Astrocyte (in vitro differentiated cells and primary cell): ENCODE measurements around the gene DRICH1. TPM values are rescaled to one million over a fixed set of nuclear protein-coding genes. Genes with fewer than 3 reads are reported as not detected.

ENCODE experiments used
- DNase-seq: peaks from one replicate; pipeline ENCODE4 v3.0.0-alpha.2; 2010; ENCODE audit warnings: low read depth
- FAIRE-seq: peaks from 2 replicates; lab custom pipeline; 2011; peaks lifted over from hg19 to GRCh38; lab: Jason Lieb, UNC
- H2AFZ ChIP-seq: 2 replicates; pipeline ENCODE4 v1.6.0; 2012; ENCODE audit warnings: low read depth, low read length, inconsistent platforms
- H3K27ac ChIP-seq: 2 replicates; pipeline ENCODE4 v1.5.1; 2011; ENCODE audit warnings: low read depth, low read length, inconsistent platforms
- H3K27me3 ChIP-seq: 2 replicates; pipeline ENCODE4 v1.6.0; 2011; ENCODE audit warnings: low read length, inconsistent platforms; ENCODE audit not compliant: insufficient read depth
- H3K36me3 ChIP-seq: 2 replicates; pipeline ENCODE4 v1.5.1; 2011; ENCODE audit warnings: low read length, inconsistent platforms; ENCODE audit not compliant: insufficient read depth
- H3K4me1 ChIP-seq: 2 replicates; pipeline ENCODE4 v1.5.1; 2011; ENCODE audit warnings: low read length, inconsistent platforms; ENCODE audit not compliant: insufficient read depth
- H3K4me2 ChIP-seq: 2 replicates; pipeline ENCODE4 v1.6.0; 2012; ENCODE audit warnings: low read length, inconsistent platforms
- H3K4me3 ChIP-seq: 2 replicates; pipeline ENCODE4 v1.5.1; 2011; ENCODE audit warnings: low read depth, mild to moderate bottlenecking, low read length, inconsistent platforms; ENCODE audit not compliant: insufficient read depth
- H3K79me2 ChIP-seq: 2 replicates; pipeline ENCODE4 v1.6.0; 2012; ENCODE audit warnings: mild to moderate bottlenecking, low read length, inconsistent platforms; ENCODE audit not compliant: insufficient read depth
- H3K9ac ChIP-seq: 2 replicates; pipeline ENCODE4 v1.6.0; 2012; ENCODE audit warnings: mild to moderate bottlenecking, low read length, inconsistent platforms
- H3K9me3 ChIP-seq: 2 replicates; pipeline ENCODE4 v1.5.1; 2012; ENCODE audit warnings: low read depth, mild to moderate bottlenecking, low read length, inconsistent platforms; ENCODE audit not compliant: insufficient read depth
- H4K20me1 ChIP-seq: 2 replicates; pipeline ENCODE4 v1.6.0; 2012; ENCODE audit warnings: low read length, inconsistent platforms; ENCODE audit not compliant: insufficient read depth
- H3K27ac Mint-ChIP-seq: one replicate; pipeline ENCODE4 v1.8.0; 2021; ENCODE audit warnings: mild to moderate bottlenecking, mixed read lengths; ENCODE audit not compliant: unreplicated experiment
- H3K27me3 Mint-ChIP-seq: one replicate; pipeline ENCODE4 v1.8.0; 2021; ENCODE audit warnings: low read depth, mixed read lengths; ENCODE audit not compliant: unreplicated experiment
- H3K36me3 Mint-ChIP-seq: one replicate; pipeline ENCODE4 v1.8.0; 2021; ENCODE audit warnings: low read depth, mixed read lengths; ENCODE audit not compliant: unreplicated experiment
- H3K4me1 Mint-ChIP-seq: one replicate; pipeline ENCODE4 v1.8.0; 2021; ENCODE audit warnings: low read depth, mixed read lengths; ENCODE audit not compliant: unreplicated experiment
- H3K4me3 Mint-ChIP-seq: one replicate; pipeline ENCODE4 v1.8.0; 2021; ENCODE audit warnings: mild to moderate bottlenecking, moderate library complexity, mixed read lengths; ENCODE audit not compliant: unreplicated experiment
- H3K9me3 Mint-ChIP-seq: one replicate; pipeline ENCODE4 v1.8.0; 2021; ENCODE audit warnings: mild to moderate bottlenecking, mixed read lengths; ENCODE audit not compliant: unreplicated experiment
- CTCF ChIP-seq: IDR thresholded peaks from 2 replicates; pipeline ENCODE4 v1.5.1; 2011; ENCODE audit warnings: low read depth, mild to moderate bottlenecking, inconsistent platforms, low read length, moderate library complexity; ENCODE audit not compliant: insufficient read depth
- EZH2 ChIP-seq: IDR thresholded peaks from 2 replicates; pipeline ENCODE4 v1.6.1; 2012; ENCODE audit warnings: mild to moderate bottlenecking, low read length, inconsistent platforms; ENCODE audit not compliant: insufficient read depth
- total RNA-seq: library from RNA; stranded (reverse); gene quantifications from 2 replicates; pipeline ENCODE4 v1.2.1, GENCODE V29; 2021

Gene DRICH1
- total RNA-seq, 1 donor from 2014 or later, result not detected

- H3K4me2 ChIP-seq, result no peak within 1 kb of the TSS
- peaks cover 42% of the 10 kb centered on the region for H3K27me3 Mint-ChIP-seq
- no peak within 1 kb of the TSS for H2AFZ ChIP-seq
- H3K36me3 ChIP-seq, result no peaks in the 10 kb centered on the region
- peaks cover 3% of the 10 kb centered on the region for H3K9me3 Mint-ChIP-seq
- DNase-seq (no peak), FAIRE-seq (no peak)
- H3K4me3 ChIP-seq, result no peak within 1 kb of the TSS
- H4K20me1 ChIP-seq, result no peaks in the 10 kb centered on the region
- H3K27ac Mint-ChIP-seq, result no peak within 1 kb of the TSS
- H3K4me1 ChIP-seq, result no peaks in the 10 kb centered on the region
- H3K79me2 ChIP-seq, result no peaks in the 10 kb centered on the region
- peaks cover 3% of the 10 kb centered on the region for H3K36me3 Mint-ChIP-seq
- H3K4me3 Mint-ChIP-seq, result no peak within 1 kb of the TSS
- H3K9ac ChIP-seq, result no peak within 1 kb of the TSS
- TF ChIP-seq CTCF, result no peak
- TF ChIP-seq EZH2, result no peak
- H3K4me1 Mint-ChIP-seq, result no peaks in the 10 kb centered on the region
- peaks cover 6% of the 10 kb centered on the region for H3K27me3 ChIP-seq
- H3K27ac ChIP-seq, result no peak within 1 kb of the TSS
- no peaks in the 10 kb centered on the region for H3K9me3 ChIP-seq
Measured at GRCh38 chr22:23579870-23580575, 52.1 kb downstream of the DRICH1 start, which contains the start of gene IGLL1. TSS of gene IGLL1 (minus strand) at chr22:23580290. CDS start at chr22:23580190, 100 bp downstream.

- FAIRE-seq (no peak), DNase-seq (no peak)
- Mint-ChIP-seq H3K27me3 (peaks cover 41% of the 10 kb centered on the region), H3K4me3 (no peak overlapping the region), H3K27ac (no peak overlapping the region), H3K36me3 (peaks cover 3% of the 10 kb centered on the region), H3K9me3 (peaks cover 3% of the 10 kb centered on the region), H3K4me1 (no peaks in the 10 kb centered on the region)
- H3K27me3 ChIP-seq, result peaks cover 6% of the 10 kb centered on the region
- no peak overlapping the region for H3K9ac ChIP-seq
- H3K4me2 ChIP-seq, result no peak overlapping the region
- H3K4me1 ChIP-seq, result no peaks in the 10 kb centered on the region
- H3K9me3 ChIP-seq, result no peaks in the 10 kb centered on the region
- no peaks in the 10 kb centered on the region for H4K20me1 ChIP-seq
- no peak overlapping the region for H3K27ac ChIP-seq
- H3K36me3 ChIP-seq, result no peaks in the 10 kb centered on the region
- no peaks in the 10 kb centered on the region for H3K79me2 ChIP-seq
- TF ChIP-seq EZH2 (no peak), CTCF (no peak)
- no peak overlapping the region for H3K4me3 ChIP-seq
- H2AFZ ChIP-seq, result no peak overlapping the region
Measured at GRCh38 chr22:23579280-23579679, 52.8 kb downstream of the DRICH1 start.

- H3K79me2 ChIP-seq, result no peaks in the 10 kb centered on the region
- peaks cover 3% of the 10 kb centered on the region for H3K9me3 Mint-ChIP-seq
- H3K9me3 ChIP-seq, result no peaks in the 10 kb centered on the region
- no peak overlapping the region for H2AFZ ChIP-seq
- no peak overlapping the region for H3K4me3 Mint-ChIP-seq
- H3K27ac ChIP-seq, result no peak overlapping the region
- H3K4me1 ChIP-seq, result no peaks in the 10 kb centered on the region
- peaks cover 41% of the 10 kb centered on the region for H3K27me3 Mint-ChIP-seq
- H3K4me1 Mint-ChIP-seq, result no peaks in the 10 kb centered on the region
- H3K27ac Mint-ChIP-seq, result no peak overlapping the region
- DNase-seq (no peak), FAIRE-seq (no peak)
- no peak overlapping the region for H3K9ac ChIP-seq
- no peaks in the 10 kb centered on the region for H4K20me1 ChIP-seq
- peaks cover 2% of the 10 kb centered on the region for H3K36me3 Mint-ChIP-seq
- H3K4me2 ChIP-seq, result no peak overlapping the region
- no peaks in the 10 kb centered on the region for H3K36me3 ChIP-seq
- peaks cover 4% of the 10 kb centered on the region for H3K27me3 ChIP-seq
- TF ChIP-seq CTCF (no peak), EZH2 (no peak)
- H3K4me3 ChIP-seq, result no peak overlapping the region
Measured at GRCh38 chr22:23578306-23578705, 53.8 kb downstream of the DRICH1 start.
